Small intestine (tissue), 7 donors: Measurements from ENCODE around the gene PLCL1. TPM values are rescaled to one million over a fixed set of nuclear protein-coding genes. Genes with fewer than 3 reads are reported as not detected.

Experiments
- DNase-seq, 2 donors: peaks; one replicate each; pipeline versions ENCODE4 v3.0.0 to v3.0.0-alpha.2; 2013
- FAIRE-seq: peaks from 2 replicates; lab custom pipeline; 2012; peaks lifted over from hg19 to GRCh38; lab: Jason Lieb, UNC
- H3K27ac ChIP-seq, 3 donors: one replicate each; pipeline ENCODE4 v1.5.1; 2013; ENCODE audit warnings: low read length in 2 of 3, mild to moderate bottlenecking in 2 of 3, control low read depth in 1 of 3, inconsistent platforms in 1 of 3, low read depth in 1 of 3, moderate library complexity in 1 of 3
- H3K27me3 ChIP-seq, 3 donors: one replicate each; pipeline ENCODE4 v1.6.1; 2013; ENCODE audit warnings: low read length in 3 of 3, inconsistent platforms in 1 of 3; ENCODE audit not compliant: control insufficient read depth in 3 of 3, insufficient read depth in 3 of 3
- H3K36me3 ChIP-seq, 3 donors: one replicate each; pipeline ENCODE4 v1.6.1; 2013; ENCODE audit warnings: low read length in 3 of 3, inconsistent platforms in 1 of 3, low read depth in 1 of 3, mild to moderate bottlenecking in 1 of 3, moderate library complexity in 1 of 3; ENCODE audit not compliant: control insufficient read depth in 3 of 3, insufficient read depth in 2 of 3
- H3K4me1 ChIP-seq, 3 donors: one replicate each; pipeline ENCODE4 v1.6.1; 2013; ENCODE audit warnings: low read length in 2 of 3, inconsistent platforms in 1 of 3, low read depth in 1 of 3, mild to moderate bottlenecking in 1 of 3, moderate library complexity in 1 of 3; ENCODE audit not compliant: control insufficient read depth in 3 of 3, insufficient read depth in 2 of 3
- H3K4me3 ChIP-seq, 3 donors: one replicate each; pipeline ENCODE4 v1.5.1; 2013; ENCODE audit warnings: low read length in 3 of 3, control low read depth in 1 of 3, inconsistent platforms in 1 of 3, low read depth in 1 of 3, mild to moderate bottlenecking in 1 of 3, moderate library complexity in 1 of 3
- H3K9me3 ChIP-seq, 2 donors: one replicate each; pipeline ENCODE4 v1.6.1; 2013; ENCODE audit warnings: low read depth in 1 of 2, low read length in 1 of 2; ENCODE audit not compliant: control insufficient read depth in 2 of 2, insufficient read depth in 1 of 2
- WGBS, 3 donors: extraction: QIAGEN DNeasy Blood & Tissue Kit; methylation state at CpG; one replicate each; pipeline ENCODE4 v1.1.7; 2013; 5-methylcytosine and 5-hydroxymethylcytosine counted together
- polyA plus RNA-seq, 4 donors: library from polyadenylated mRNA; stranded (reverse) in 3 of 4; unstranded in 1 of 4; fragments of 200-250 nt in 3 of 4; fragments of 120-200 nt in 1 of 4; gene quantifications; one replicate each; pipeline versions ENCODE4 v1.2.1 to v1.2.3, GENCODE V29; 2013
- donor health status: healthy with polysubstance abuse.
- donor health status: control.
- donor health status: control.
- donor health status: Bipolar disorder and iron deficiency.
- donor health status: healthy.

The PLCL1 gene
- polyA plus RNA-seq, 4 donors, result 0.58 to 2.3 (median 0.81) TPM; not detected in 1

DNA sequence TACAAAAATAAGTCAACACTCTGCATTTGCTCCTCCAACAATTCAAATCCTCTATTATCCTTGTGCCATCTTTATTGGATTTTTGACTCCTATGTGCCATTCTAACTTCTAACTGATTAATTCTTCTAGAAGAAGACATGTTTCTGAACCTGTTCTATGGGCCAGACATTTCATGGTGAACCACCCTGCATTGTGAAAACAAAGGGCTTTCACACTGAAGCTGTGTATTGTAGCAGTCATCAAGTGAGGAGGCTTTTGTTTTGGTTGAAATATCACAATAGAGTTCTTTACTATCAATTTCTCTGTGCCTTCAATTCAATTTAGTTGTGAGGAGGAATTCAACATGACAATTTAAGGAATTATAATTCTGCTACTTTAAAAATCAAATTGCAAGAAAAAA lies 357.9 kb downstream of the PLCL1 start:
- no peaks in the 10 kb centered on the region for H3K4me1 ChIP-seq
- no peak for FAIRE-seq
- DNase-seq, result no peak
- peaks cover 0 to 4% (median 0%) of the 10 kb centered on the region in 3 donors for H3K27me3 ChIP-seq
- no peak overlapping the region for H3K27ac ChIP-seq
- H3K4me3 ChIP-seq, result no peak overlapping the region
- no peaks in the 10 kb centered on the region for H3K36me3 ChIP-seq
- peaks cover 0 to 3% of the 10 kb centered on the region in 2 donors for H3K9me3 ChIP-seq

DNA sequence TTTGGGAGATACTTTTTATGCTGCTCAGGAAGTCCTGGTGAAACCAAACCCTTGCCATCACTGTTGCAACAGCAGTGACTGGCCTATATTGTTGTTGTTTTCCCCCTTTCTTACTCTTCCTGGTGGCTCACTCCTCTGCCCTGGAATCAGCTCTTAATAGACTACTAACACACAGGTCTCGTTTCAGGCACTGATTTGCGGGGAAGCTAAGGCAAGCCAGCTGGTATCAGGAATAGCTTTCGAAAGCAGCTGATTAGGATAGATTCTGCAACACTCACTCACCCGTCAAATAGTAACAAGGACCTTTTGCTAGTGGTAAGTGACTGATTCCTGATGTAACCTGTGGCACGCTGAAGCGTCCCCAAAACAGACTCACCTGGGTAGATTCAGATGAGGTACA lies 360.4 kb downstream of the PLCL1 start:
- 82 to 86% (median 85%) methylated on average over 6 of the region's 6 CpGs for WGBS, 3 donors
- DNase-seq, result no peak
- FAIRE-seq, result no peak
- no peaks in the 10 kb centered on the region for H3K27me3 ChIP-seq
- H3K9me3 ChIP-seq, result no peaks in the 10 kb centered on the region
- H3K27ac ChIP-seq, result no peak overlapping the region
- H3K36me3 ChIP-seq, result no peaks in the 10 kb centered on the region
- no peaks in the 10 kb centered on the region for H3K4me1 ChIP-seq
- H3K4me3 ChIP-seq, result no peak overlapping the region

GRCh38 chr2:198165289-198165688 lies 360.9 kb downstream of the PLCL1 start:
- no peak for FAIRE-seq
- Histone ChIP-seq H3K27ac (no peak overlapping the region), H3K36me3 (no peaks in the 10 kb centered on the region), H3K27me3 (no peaks in the 10 kb centered on the region), H3K4me3 (no peak overlapping the region), H3K4me1 (no peaks in the 10 kb centered on the region), H3K9me3 (no peaks in the 10 kb centered on the region)
- WGBS, 3 donors, result 74 to 83% (median 83%) methylated on average over 4 of the region's 4 CpGs
- no peak for DNase-seq

- Histone ChIP-seq H3K36me3 (no peaks in the 10 kb centered on the region), H3K9me3 (no peaks in the 10 kb centered on the region), H3K4me3 (no peak overlapping the region), H3K27ac (no peak overlapping the region), H3K27me3 (no peaks in the 10 kb centered on the region), H3K4me1 (no peaks in the 10 kb centered on the region)
- whole genome bisulfite sequencing, 3 donors, result 82 to 85% (median 83%) methylated on average over 2 of the region's 2 CpGs
- DNase-seq (no peak), FAIRE-seq (no peak)
Observed at GRCh38 chr2:198167346-198167745, 363.0 kb downstream of the PLCL1 start.

GRCh38 chr2:198168651-198169050 lies 364.3 kb downstream of the PLCL1 start:
- Histone ChIP-seq H3K27ac (no peak overlapping the region), H3K4me1 (no peaks in the 10 kb centered on the region), H3K4me3 (no peak overlapping the region), H3K27me3 (no peaks in the 10 kb centered on the region), H3K36me3 (no peaks in the 10 kb centered on the region), H3K9me3 (no peaks in the 10 kb centered on the region)
- FAIRE-seq (no peak), DNase-seq (no peak)
- WGBS, 3 donors, result 63 to 83% (median 65%) methylated on average over 1 of the region's 1 CpG

GRCh38 chr2:198173242-198173641 lies 368.8 kb downstream of the PLCL1 start:
- H3K36me3 ChIP-seq, result no peaks in the 10 kb centered on the region
- DNase-seq (no peak), FAIRE-seq (no peak)
- H3K9me3 ChIP-seq, result no peaks in the 10 kb centered on the region
- H3K4me1 ChIP-seq, result no peaks in the 10 kb centered on the region
- H3K27ac ChIP-seq, result no peak overlapping the region
- H3K27me3 ChIP-seq, result peaks cover 0 to 2% (median 0%) of the 10 kb centered on the region in 3 donors
- H3K4me3 ChIP-seq, result no peak overlapping the region
- 39 to 59% (median 42%) methylated on average over 6 of the region's 6 CpGs for WGBS, 3 donors

DNA sequence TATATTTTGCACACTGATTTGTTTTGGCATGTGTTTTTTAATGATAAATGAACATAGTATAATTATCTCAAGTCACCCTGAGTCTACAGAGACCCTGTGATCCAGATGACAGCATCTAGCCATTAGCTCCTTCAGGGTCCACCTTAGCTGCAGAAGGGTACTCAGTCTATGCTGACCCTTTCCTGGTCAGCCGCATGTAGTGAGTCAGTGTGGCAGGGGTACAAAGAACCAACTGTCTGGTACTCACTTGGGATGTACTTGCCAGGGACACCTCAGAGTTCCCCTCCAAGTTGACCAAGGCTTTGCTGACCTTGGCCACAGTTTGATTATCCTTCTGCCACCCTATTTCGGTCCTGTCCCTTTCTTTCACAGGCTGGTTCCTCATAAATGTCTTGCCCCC lies 369.5 kb downstream of the PLCL1 start:
- H3K27ac ChIP-seq, result no peak overlapping the region
- H3K27me3 ChIP-seq, result peaks cover 0 to 2% (median 0%) of the 10 kb centered on the region in 3 donors
- H3K9me3 ChIP-seq, result no peaks in the 10 kb centered on the region
- no peak overlapping the region for H3K4me3 ChIP-seq
- WGBS, 3 donors, result 71 to 84% (median 80%) methylated on average over 2 of the region's 2 CpGs
- DNase-seq, result no peak
- H3K4me1 ChIP-seq, result no peaks in the 10 kb centered on the region
- no peaks in the 10 kb centered on the region for H3K36me3 ChIP-seq
- no peak for FAIRE-seq

DNA sequence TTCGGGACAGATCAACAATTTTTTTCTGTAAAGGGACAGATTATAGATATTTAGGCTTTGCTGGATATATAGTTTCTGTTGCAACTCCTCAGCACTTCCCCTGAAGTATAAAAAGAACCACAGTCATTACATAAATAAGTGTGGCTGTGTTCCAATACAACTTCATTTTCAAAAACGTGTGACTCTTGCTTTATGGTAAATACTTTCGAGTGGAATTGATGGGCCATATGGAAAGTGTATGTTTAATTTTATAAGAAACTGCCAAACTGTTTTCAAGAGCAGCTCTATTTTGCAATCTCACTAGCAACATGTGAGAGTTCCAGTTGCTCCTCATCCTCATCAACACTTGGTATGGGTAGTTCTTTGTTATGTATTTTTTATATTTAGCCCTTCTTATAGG lies 370.9 kb downstream of the PLCL1 start:
- Histone ChIP-seq H3K4me3 (no peak overlapping the region), H3K36me3 (no peaks in the 10 kb centered on the region), H3K27ac (no peak overlapping the region), H3K27me3 (peaks cover 0 to 2% (median 0%) of the 10 kb centered on the region in 3 donors), H3K4me1 (no peaks in the 10 kb centered on the region), H3K9me3 (peaks cover 0 to 3% of the 10 kb centered on the region in 2 donors)
- WGBS, 3 donors, result 52 to 62% (median 52%) methylated on average over 3 of the region's 3 CpGs
- no peak for FAIRE-seq
- no peak for DNase-seq

GRCh38 chr2:198177040-198177439 lies 372.6 kb downstream of the PLCL1 start:
- WGBS, 3 donors, result 58 to 83% (median 80%) methylated on average over 2 of the region's 2 CpGs
- Histone ChIP-seq H3K9me3 (peaks cover 0 to 3% of the 10 kb centered on the region in 2 donors), H3K4me1 (no peaks in the 10 kb centered on the region), H3K27me3 (peaks cover 0 to 2% (median 0%) of the 10 kb centered on the region in 3 donors), H3K27ac (no peak overlapping the region), H3K36me3 (no peaks in the 10 kb centered on the region), H3K4me3 (no peak overlapping the region)
- DNase-seq (no peak), FAIRE-seq (no peak)
